ENCODE results near the gene GIPC1.

GRCh38 chr19:14480700-14481079 lies 15.2 kb downstream of the GIPC1 start:
- TF ChIP-seq CTCF (IDR thresholded peaks at IDR 0.05), result no peak
- no peak for TF ChIP-seq POLR2A (IDR thresholded peaks at IDR 0.05)

Measured in right lobe of liver (tissue), 4 donors.